ENCODE data around the gene HIGD1A.
A peak's percentile ranks its signal among the peaks of the same experiment; 100 is the strongest.

The HIGD1A gene

DNA sequence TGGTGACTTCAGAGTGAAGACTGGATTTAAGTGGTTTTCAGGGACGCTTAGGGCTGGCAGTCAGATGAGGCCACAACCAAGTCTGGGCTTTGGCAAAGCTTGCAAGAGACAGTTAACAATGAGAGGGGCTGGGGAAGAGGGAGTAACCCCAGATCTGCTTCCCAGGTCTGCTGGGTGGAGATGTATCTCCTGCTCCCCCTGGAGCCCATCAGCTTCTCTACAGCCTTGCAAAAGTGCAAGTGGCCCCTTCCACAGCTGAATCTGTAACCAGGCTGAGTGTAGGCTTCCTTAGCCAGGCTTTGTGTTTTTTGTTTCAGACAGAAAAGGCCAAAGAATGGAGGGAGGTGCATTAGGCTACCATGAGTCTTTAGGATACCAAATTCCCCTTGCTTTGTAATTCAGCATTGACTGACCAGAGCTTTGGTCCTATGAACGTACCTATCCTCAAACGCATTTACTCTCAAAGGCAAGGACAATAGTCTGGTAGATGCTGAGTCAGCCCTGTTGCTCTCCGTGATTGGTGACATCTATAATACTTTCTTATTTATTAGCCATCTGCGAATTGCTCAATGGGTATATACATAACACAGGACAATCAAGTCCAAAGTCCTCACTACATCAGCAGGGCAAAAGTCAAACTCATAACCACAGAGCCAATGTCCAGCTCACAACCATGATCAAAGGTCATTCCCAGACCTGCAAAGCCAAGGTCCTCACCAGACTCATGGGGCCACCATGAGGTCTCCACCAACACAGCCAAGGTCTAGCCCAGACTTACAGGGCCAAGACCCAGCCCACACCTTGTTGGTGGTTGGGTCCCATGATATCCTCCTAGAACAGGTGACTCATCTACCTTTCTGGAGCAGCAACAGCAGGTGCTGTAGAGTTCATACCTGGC is 48.4 kb downstream of the HIGD1A start:
- WGBS, 2 experiments (ENCODE audit: insufficient coverage in 2 of 2): 78 to 82% methylated on average over 4 to 5 of the region's 5 CpGs
- H3K27ac ChIP-seq (ENCODE audit: low read depth, low read length, severe bottlenecking): no peak overlapping the region

DNA sequence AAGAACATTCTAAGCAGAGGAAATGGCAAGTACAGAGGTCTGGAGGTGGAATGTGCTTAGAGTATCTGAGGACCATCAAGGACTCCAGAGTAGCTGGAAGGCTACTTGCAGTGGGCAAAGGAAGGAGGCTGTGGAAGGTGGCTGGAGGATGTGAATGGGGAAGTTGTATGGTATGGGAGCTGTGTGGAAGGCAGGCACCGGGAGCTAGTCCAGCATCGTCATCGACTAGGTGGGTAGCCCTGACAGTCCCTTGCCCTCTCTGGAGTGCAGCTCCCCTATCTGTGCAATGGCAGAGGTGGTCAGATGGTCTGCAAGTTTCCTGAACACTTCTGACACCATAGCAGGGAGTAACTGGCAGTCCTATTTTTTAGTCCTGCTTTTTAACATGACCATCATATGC is 50.5 kb downstream of the HIGD1A start:
- no peaks in the 10 kb centered on the region for H3K9me3 ChIP-seq (ENCODE audit: control insufficient read depth, low read length)
- peaks cover 3% of the 10 kb centered on the region for H3K4me1 ChIP-seq (ENCODE audit: control insufficient read depth, insufficient read depth, low read length, poor library complexity, severe bottlenecking)
- no peak overlapping the region for H3K4me3 ChIP-seq (ENCODE audit: extremely low read depth, insufficient read depth, low read length, poor library complexity, severe bottlenecking)
- H3K27ac ChIP-seq (ENCODE audit: low read depth, low read length, severe bottlenecking): no peak overlapping the region
- no peaks in the 10 kb centered on the region for H3K36me3 ChIP-seq (ENCODE audit: control insufficient read depth, insufficient read depth, low read length)
- WGBS, 2 experiments (ENCODE audit: insufficient coverage in 2 of 2): 100% methylated on average over 3 of the region's 3 CpGs; no CpG with 5 or more reads in 1 of the 2 experiments

More for the DNA sequence above, 48.4 kb downstream of the HIGD1A start:
- H3K9me3 ChIP-seq (ENCODE audit: control insufficient read depth, low read length): no peaks in the 10 kb centered on the region
- H3K4me1 ChIP-seq (ENCODE audit: control insufficient read depth, insufficient read depth, low read length, poor library complexity, severe bottlenecking): no peaks in the 10 kb centered on the region
- H3K36me3 ChIP-seq (ENCODE audit: control insufficient read depth, insufficient read depth, low read length): no peaks in the 10 kb centered on the region
- H3K4me3 ChIP-seq (ENCODE audit: extremely low read depth, insufficient read depth, low read length, poor library complexity, severe bottlenecking): no peak overlapping the region

DNA sequence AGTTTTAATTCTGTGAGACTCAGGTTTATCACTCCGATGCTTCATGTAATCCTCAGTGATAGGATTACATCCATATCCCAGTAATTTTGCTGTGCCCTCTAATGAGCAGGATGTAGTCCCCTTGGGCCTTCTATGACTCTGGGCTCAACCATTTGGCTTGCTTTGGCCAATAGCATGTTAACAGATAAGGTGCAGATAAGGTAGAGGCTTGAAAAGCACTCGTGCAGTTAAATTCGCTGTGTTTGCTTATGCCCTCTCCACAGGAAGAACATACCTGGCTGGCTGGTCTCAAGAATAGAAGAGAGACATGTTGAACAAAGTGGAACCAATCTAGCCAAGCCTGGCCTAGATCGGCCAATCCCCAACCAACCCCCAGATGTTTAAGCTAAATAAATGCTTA is 51.3 kb downstream of the HIGD1A start:
- H3K9me3 ChIP-seq (ENCODE audit: control insufficient read depth, low read length): no peaks in the 10 kb centered on the region
- H3K27ac ChIP-seq (ENCODE audit: low read depth, low read length, severe bottlenecking): no peak overlapping the region
- peaks cover 3% of the 10 kb centered on the region for H3K4me1 ChIP-seq (ENCODE audit: control insufficient read depth, insufficient read depth, low read length, poor library complexity, severe bottlenecking)
- no peaks in the 10 kb centered on the region for H3K36me3 ChIP-seq (ENCODE audit: control insufficient read depth, insufficient read depth, low read length)
- WGBS, 2 experiments (ENCODE audit: insufficient coverage in 2 of 2): 89 to 97% methylated on average over 3 of the region's 4 CpGs
- no peak overlapping the region for H3K4me3 ChIP-seq (ENCODE audit: extremely low read depth, insufficient read depth, low read length, poor library complexity, severe bottlenecking)

DNA sequence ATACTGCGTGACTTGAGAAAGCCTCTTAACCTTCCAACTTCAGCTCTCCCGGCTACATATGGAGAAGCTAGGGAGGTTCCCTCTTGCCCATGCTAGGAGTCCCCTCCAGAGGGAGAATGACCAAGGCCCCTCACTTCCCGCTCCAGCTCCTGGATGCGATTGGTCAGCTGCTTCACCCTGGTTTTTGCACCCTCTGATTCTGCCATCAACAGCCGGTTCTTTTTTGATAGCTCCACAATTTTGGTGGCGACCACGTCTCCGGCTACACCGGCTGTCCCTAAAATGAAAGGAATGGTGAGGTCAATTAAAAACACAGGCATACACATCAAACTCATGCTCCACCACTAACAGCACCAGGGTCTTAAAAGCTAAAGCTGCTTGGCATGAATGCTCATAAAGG is 51.8 kb downstream of the HIGD1A start:
- H3K9me3 ChIP-seq (ENCODE audit: control insufficient read depth, low read length): no peaks in the 10 kb centered on the region
- H3K4me1 ChIP-seq (ENCODE audit: control insufficient read depth, insufficient read depth, low read length, poor library complexity, severe bottlenecking): peaks cover 3% of the 10 kb centered on the region
- no peak overlapping the region for H3K27ac ChIP-seq (ENCODE audit: low read depth, low read length, severe bottlenecking)
- no peak overlapping the region for H3K4me3 ChIP-seq (ENCODE audit: extremely low read depth, insufficient read depth, low read length, poor library complexity, severe bottlenecking)
- H3K36me3 ChIP-seq (ENCODE audit: control insufficient read depth, insufficient read depth, low read length): no peaks in the 10 kb centered on the region
- WGBS, 2 experiments (ENCODE audit: insufficient coverage in 2 of 2): 96 to 97% methylated on average over 5 to 7 of the region's 9 CpGs

DNA sequence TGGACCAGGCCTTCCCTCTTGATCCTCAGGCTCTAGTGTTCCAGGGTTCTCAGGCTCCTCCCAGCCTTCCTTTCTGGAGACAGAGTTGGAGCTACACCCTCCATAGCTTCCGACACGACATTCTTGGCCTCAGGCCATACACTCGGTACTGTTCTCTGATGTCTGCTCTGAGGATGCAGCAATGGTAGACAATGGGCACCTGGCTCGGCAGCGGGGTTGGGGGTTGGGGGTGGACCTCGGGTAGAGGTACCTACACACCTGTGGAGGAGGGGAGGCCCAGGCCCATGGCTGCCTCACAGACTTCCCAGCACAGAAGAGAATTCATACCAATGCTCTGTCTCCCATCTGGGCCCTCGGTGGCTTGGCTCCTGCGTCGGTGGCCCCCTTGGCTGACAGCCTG is 52.7 kb downstream of the HIGD1A start:
- WGBS, 2 experiments (ENCODE audit: insufficient coverage in 2 of 2): 96 to 100% methylated on average over 9 of the region's 9 CpGs
- no peak overlapping the region for H3K4me3 ChIP-seq (ENCODE audit: extremely low read depth, insufficient read depth, low read length, poor library complexity, severe bottlenecking)
- H3K36me3 ChIP-seq (ENCODE audit: control insufficient read depth, insufficient read depth, low read length): no peaks in the 10 kb centered on the region
- H3K27ac ChIP-seq (ENCODE audit: low read depth, low read length, severe bottlenecking): no peak overlapping the region
- no peaks in the 10 kb centered on the region for H3K9me3 ChIP-seq (ENCODE audit: control insufficient read depth, low read length)
- peaks cover 3% of the 10 kb centered on the region for H3K4me1 ChIP-seq (ENCODE audit: control insufficient read depth, insufficient read depth, low read length, poor library complexity, severe bottlenecking)

DNA sequence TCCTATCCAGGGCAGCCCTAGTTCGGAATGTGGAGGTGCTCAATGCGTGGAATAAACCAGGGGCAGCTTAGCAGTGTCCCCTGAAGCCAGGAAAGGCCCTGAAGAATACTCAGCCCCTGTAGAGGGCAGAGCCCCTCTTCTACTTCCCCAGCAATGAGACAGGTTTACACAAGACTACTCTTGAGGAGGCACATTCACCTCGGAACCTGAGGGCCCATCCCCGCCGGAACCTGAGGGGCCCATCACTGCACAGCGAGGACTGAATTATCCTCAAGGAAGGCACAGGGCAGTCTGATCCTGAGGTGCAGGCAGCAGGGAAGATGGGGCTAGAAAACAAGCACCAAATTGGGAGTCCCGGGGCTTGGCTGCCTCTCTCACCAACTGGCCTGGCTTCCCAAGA is 53.5 kb downstream of the HIGD1A start:
- Histone ChIP-seq H3K4me1 (ENCODE audit: control insufficient read depth, insufficient read depth, low read length, poor library complexity, severe bottlenecking) (peaks cover 3% of the 10 kb centered on the region), H3K27ac (ENCODE audit: low read depth, low read length, severe bottlenecking) (no peak overlapping the region), H3K36me3 (ENCODE audit: control insufficient read depth, insufficient read depth, low read length) (no peaks in the 10 kb centered on the region), H3K4me3 (ENCODE audit: extremely low read depth, insufficient read depth, low read length, poor library complexity, severe bottlenecking) (no peak overlapping the region), H3K9me3 (ENCODE audit: control insufficient read depth, low read length) (no peaks in the 10 kb centered on the region)
- WGBS, 2 experiments (ENCODE audit: insufficient coverage in 2 of 2): 94 to 95% methylated on average over 6 to 7 of the region's 7 CpGs

DNA sequence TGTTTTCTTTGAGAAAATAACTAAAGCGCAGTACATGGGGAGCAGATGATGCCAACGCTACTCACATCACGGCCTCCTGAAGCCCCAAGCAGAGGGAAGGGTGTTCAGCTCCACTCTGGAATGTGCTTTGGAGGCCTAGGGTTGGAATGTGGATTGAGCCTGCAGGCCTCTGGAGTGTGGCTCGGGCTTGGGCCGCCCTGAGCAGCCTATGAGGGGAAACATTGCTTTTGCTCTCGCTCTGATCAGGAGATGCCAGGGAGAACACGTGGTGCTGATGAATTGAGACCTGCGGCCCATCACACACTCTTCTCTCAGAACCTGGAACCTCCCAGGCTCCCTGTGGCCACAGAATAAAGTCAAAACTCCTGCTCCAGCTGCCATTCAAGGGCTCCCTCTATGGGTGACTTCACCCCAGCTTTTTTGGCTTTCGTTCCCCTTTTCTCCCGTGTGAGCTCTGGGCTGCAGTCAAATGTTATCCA is 54.5 kb downstream of the HIGD1A start:
- H3K27ac ChIP-seq (ENCODE audit: low read depth, low read length, severe bottlenecking): peak overlapping the region; percentile 39

DNA sequence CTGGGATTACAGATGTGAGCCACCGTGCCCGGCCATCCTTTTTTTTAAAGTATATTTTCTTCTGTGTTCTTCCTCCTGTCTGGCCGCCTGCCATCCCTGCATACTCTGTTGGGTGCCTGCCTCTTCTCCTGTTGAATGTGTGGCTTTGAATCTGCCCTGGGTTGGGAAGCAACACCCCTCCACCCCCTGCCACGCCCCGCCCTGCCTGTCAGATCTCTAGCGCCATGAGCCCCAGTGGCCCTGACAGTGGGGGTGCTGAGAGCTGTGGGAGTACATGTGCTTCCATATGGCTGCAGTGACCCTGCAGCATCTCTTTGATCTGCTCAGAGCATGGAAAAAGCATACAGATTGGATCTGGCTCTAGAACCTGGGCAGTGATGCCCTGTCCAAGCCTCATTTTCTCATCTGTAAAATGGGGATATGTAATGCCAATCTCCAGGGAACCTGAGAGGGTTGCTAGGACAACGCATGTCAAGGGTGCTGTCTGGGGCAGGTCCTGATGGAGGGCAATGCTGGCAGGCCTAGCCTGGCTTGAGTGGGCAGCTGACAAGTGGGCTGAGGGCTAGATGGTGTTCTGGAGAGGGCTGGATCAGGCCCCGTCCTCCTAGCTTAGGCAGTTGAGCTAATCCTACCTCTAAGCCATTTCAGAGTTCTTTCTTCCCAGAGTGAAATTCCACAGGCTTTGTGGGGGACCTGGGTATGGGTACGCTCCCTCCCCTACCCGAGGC is 55.1 kb downstream of the HIGD1A start:
- H3K27ac ChIP-seq (ENCODE audit: low read depth, low read length, severe bottlenecking): peak overlapping the region; percentile 39
- WGBS, 2 experiments (ENCODE audit: insufficient coverage in 2 of 2): 95 to 97% methylated on average over 5 to 8 of the region's 10 CpGs
- H3K4me1 ChIP-seq (ENCODE audit: control insufficient read depth, insufficient read depth, low read length, poor library complexity, severe bottlenecking): peaks cover 3% of the 10 kb centered on the region
- H3K9me3 ChIP-seq (ENCODE audit: control insufficient read depth, low read length): no peaks in the 10 kb centered on the region
- no peak overlapping the region for H3K4me3 ChIP-seq (ENCODE audit: extremely low read depth, insufficient read depth, low read length, poor library complexity, severe bottlenecking)
- no peaks in the 10 kb centered on the region for H3K36me3 ChIP-seq (ENCODE audit: control insufficient read depth, insufficient read depth, low read length)

More for the DNA sequence above, 54.5 kb downstream of the HIGD1A start:
- Histone ChIP-seq H3K36me3 (ENCODE audit: control insufficient read depth, insufficient read depth, low read length) (no peaks in the 10 kb centered on the region), H3K9me3 (ENCODE audit: control insufficient read depth, low read length) (no peaks in the 10 kb centered on the region), H3K4me1 (ENCODE audit: control insufficient read depth, insufficient read depth, low read length, poor library complexity, severe bottlenecking) (peaks cover 3% of the 10 kb centered on the region), H3K4me3 (ENCODE audit: extremely low read depth, insufficient read depth, low read length, poor library complexity, severe bottlenecking) (no peak overlapping the region)
- 56 to 70% methylated on average over 9 to 10 of the region's 10 CpGs for WGBS, 2 experiments (ENCODE audit: insufficient coverage in 2 of 2)

DNA sequence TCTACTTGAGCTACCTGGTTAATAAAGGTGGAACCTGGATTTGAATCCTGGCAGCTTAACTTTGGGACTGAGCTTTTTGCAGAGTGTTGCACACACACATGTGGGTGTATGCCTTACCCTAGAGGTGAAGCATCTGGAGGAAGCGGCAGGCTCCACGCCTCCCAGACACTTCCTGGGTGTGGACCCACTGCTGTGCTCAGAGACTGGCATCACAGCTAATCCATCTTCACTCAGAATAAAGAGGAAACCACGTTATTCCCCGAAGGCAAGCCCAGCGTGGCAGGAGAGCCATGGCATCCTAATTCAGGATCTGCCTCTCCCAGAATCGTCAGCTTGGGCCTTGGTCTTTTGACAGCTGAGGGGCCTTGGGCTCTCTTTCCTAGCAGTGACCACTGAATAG is 56.7 kb downstream of the HIGD1A start:
- H3K27ac ChIP-seq (ENCODE audit: low read depth, low read length, severe bottlenecking): no peak overlapping the region
- H3K4me1 ChIP-seq (ENCODE audit: control insufficient read depth, insufficient read depth, low read length, poor library complexity, severe bottlenecking): peaks cover 3% of the 10 kb centered on the region
- 72 to 89% methylated on average over 4 to 6 of the region's 6 CpGs for whole genome bisulfite sequencing, 2 experiments (ENCODE audit: insufficient coverage in 2 of 2)
- H3K4me3 ChIP-seq (ENCODE audit: extremely low read depth, insufficient read depth, low read length, poor library complexity, severe bottlenecking): no peak overlapping the region
- H3K9me3 ChIP-seq (ENCODE audit: control insufficient read depth, low read length): no peaks in the 10 kb centered on the region
- H3K36me3 ChIP-seq (ENCODE audit: control insufficient read depth, insufficient read depth, low read length): no peaks in the 10 kb centered on the region

DNA sequence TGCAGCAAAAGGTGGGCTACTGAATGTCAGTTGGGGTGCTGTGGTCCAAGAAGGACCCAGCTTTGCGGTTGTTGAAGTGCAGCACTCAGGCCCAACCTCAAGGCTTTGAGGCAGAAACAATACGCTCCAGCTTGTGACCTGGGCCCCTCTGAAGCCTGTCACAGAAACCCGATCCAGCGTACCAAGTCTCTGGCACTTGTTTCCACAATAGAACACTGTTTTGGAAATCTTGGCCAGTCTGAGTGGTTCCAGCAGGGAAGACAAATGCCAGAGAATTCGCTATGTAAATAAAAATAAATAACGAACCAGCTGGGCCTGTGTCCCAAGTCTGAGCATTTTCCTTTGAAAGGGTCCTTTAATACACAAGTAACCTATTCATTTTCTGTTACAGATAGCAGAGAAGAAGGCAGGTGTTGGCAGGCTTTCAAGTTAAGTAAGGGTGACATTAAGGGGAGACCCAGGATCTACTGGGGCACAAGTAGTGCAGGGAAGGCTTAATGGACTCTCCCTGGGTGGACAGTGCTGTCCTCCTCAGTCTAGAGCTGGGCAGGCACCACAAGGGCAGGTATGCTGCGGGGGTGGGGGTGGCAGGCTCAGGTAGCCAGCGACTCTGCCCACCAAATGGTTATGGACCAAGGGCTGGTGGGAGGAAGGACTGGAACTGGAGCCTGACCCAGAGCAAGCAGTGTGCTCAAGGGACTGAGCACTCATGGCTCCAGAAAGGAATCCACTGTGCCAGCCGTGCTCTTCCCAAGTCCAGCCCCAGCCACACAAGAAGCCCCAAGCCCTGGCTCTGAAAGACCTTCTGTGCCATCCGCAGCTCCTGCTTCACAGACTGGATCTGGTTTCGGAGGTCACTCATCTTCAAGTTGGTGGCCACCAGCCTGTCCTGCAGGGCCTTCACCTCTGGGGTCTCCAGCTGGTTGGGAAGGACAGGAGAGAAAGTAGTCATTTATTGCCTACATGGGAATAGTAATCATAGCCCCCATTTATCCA is 57.5 kb downstream of the HIGD1A start:
- no peaks in the 10 kb centered on the region for H3K9me3 ChIP-seq (ENCODE audit: control insufficient read depth, low read length)
- H3K4me1 ChIP-seq (ENCODE audit: control insufficient read depth, insufficient read depth, low read length, poor library complexity, severe bottlenecking): peaks cover 3% of the 10 kb centered on the region
- H3K4me3 ChIP-seq (ENCODE audit: extremely low read depth, insufficient read depth, low read length, poor library complexity, severe bottlenecking): no peak overlapping the region
- H3K27ac ChIP-seq (ENCODE audit: low read depth, low read length, severe bottlenecking): no peak overlapping the region
- 87 to 89% methylated on average over 8 to 10 of the region's 11 CpGs for WGBS, 2 experiments (ENCODE audit: insufficient coverage in 2 of 2)
- no peaks in the 10 kb centered on the region for H3K36me3 ChIP-seq (ENCODE audit: control insufficient read depth, insufficient read depth, low read length)
